Astrocyte of the spinal cord (primary cell): ENCODE measurements around the gene THOC6.
"Not testable (repeated sequence)": the region's sequence is repeated elsewhere in the genome, so short reads cannot be mapped to it uniquely, and the experiment has no call there.

Experiments used
- DNase-seq: peaks from one replicate; pipeline ENCODE4 v3.0.0; 2011; ENCODE audit warnings: low read depth, low spot score
- H3K4me3 ChIP-seq: 2 replicates; pipeline ENCODE4 v1.5.1; 2011; ENCODE audit warnings: low read depth, mild to moderate bottlenecking, low read length, moderate library complexity
- CTCF ChIP-seq: IDR thresholded peaks from 2 replicates; pipeline ENCODE4 v1.5.1; 2012; ENCODE audit warnings: low read depth, mild to moderate bottlenecking, low read length, inconsistent platforms
- in situ Hi-C: cut with HindIII; loops from 2 replicates; pipeline ENCODE4 v1.10.0; 2017; ENCODE audit warnings: low sequenced_read_pairs

THOC6 gene

GRCh38 chr16:3054965-3055733, 31.3 kb downstream of the THOC6 start:
- no peak overlapping the region for H3K4me3 ChIP-seq
- in situ Hi-C loops = no loop called here
- no peak for TF ChIP-seq CTCF
- no peak for DNase-seq

- in situ Hi-C loops, H3K4me3 ChIP-seq: not testable (repeated sequence)
Measured at GRCh38 chr16:3055734-3056115, 31.9 kb downstream of the THOC6 start.

GRCh38 chr16:3056336-3057180, 32.7 kb downstream of the THOC6 start:
- H3K4me3 ChIP-seq = no peak overlapping the region
- no peak for DNase-seq
- in situ Hi-C loops = no loop called here
- no peak for TF ChIP-seq CTCF

More at GRCh38 chr16:3055734-3056115, 31.9 kb downstream of the THOC6 start:
- DNase-seq = not testable (repeated sequence)

- H3K4me3 ChIP-seq = no peak overlapping the region
- no peak for DNase-seq
- no peak for TF ChIP-seq CTCF
- in situ Hi-C loops = no loop called here
Measured at GRCh38 chr16:3057181-3058138, 33.6 kb downstream of the THOC6 start.

GRCh38 chr16:3058139-3059030, 34.5 kb downstream of the THOC6 start:
- in situ Hi-C loops = no loop called here
- peak; percentile 6 for TF ChIP-seq CTCF
- peak; percentile 24 for DNase-seq
- peak overlapping the region; percentile 76 for H3K4me3 ChIP-seq

GRCh38 chr16:3059041-3059722, 35.3 kb downstream of the THOC6 start:
- in situ Hi-C loops = no loop called here

More at GRCh38 chr16:3059041-3059722, 35.3 kb downstream of the THOC6 start:
- peak; percentile 76 for DNase-seq
- H3K4me3 ChIP-seq = peak overlapping the region; percentile 76
- TF ChIP-seq CTCF = peak; percentile 70
